KMS-11 (cell line): Measurements from ENCODE around the gene PRKCH.

Source experiments
- H2AFZ ChIP-seq: fragments of 200-600 bp; sonication (generic); 2 replicates; pipeline ENCODE4 v1.6.1; 2016; ENCODE audit warnings: antibody characterized with exemption, mixed run types, low read depth
- H3K27ac ChIP-seq: fragments of 200-600 bp; sonication (generic); 2 replicates; pipeline ENCODE4 v1.6.1; 2016; ENCODE audit warnings: mild to moderate bottlenecking, mixed run types
- H3K27me3 ChIP-seq: fragments of 200-600 bp; sonication (generic); 2 replicates; pipeline ENCODE4 v1.6.1; 2017; ENCODE audit warnings: mild to moderate bottlenecking, low read depth, mixed run types, moderate library complexity; ENCODE audit not compliant: insufficient read depth
- H3K36me3 ChIP-seq: fragments of 200-600 bp; sonication (generic); 2 replicates; pipeline ENCODE4 v1.6.1; 2017; ENCODE audit warnings: mild to moderate bottlenecking, mixed run types; ENCODE audit not compliant: insufficient read depth
- H3K4me1 ChIP-seq: fragments of 200-600 bp; sonication (generic); 2 replicates; pipeline ENCODE4 v1.6.1; 2016; ENCODE audit warnings: mild to moderate bottlenecking, low read depth, mixed run types; ENCODE audit not compliant: poor library complexity, severe bottlenecking
- H3K4me2 ChIP-seq: fragments of 200-600 bp; sonication (generic); 2 replicates; pipeline ENCODE4 v1.7.0; 2016; ENCODE audit warnings: mild to moderate bottlenecking, mixed run types
- H3K4me3 ChIP-seq: fragments of 200-600 bp; sonication (generic); IDR thresholded peaks from 2 replicates; pipeline ENCODE4 v1.6.1; 2017; ENCODE audit warnings: low read depth, low read length, mixed read lengths; ENCODE audit not compliant: insufficient read depth
- H3K79me2 ChIP-seq: fragments of 200-600 bp; sonication (generic); 2 replicates; pipeline ENCODE4 v1.6.1; 2016; ENCODE audit warnings: low read depth, mixed run types; ENCODE audit not compliant: insufficient read depth
- H3K9ac ChIP-seq: fragments of 200-600 bp; sonication (generic); 2 replicates; pipeline ENCODE4 v1.6.1; 2016; ENCODE audit warnings: mild to moderate bottlenecking, mixed run types
- H4K20me1 ChIP-seq: fragments of 200-600 bp; sonication (generic); 2 replicates; pipeline ENCODE4 v1.6.1; 2016; ENCODE audit warnings: mild to moderate bottlenecking, mixed run types; ENCODE audit not compliant: insufficient read depth
- CTCF ChIP-seq: fragments of 200-600 bp; sonication (generic); conservative IDR thresholded peaks from 2 replicates; pipeline ENCODE4 v1.6.1; 2017; ENCODE audit warnings: low read depth, mild to moderate bottlenecking, antibody characterized with exemption, low read length, moderate library complexity, mixed read lengths

The PRKCH gene

DNA sequence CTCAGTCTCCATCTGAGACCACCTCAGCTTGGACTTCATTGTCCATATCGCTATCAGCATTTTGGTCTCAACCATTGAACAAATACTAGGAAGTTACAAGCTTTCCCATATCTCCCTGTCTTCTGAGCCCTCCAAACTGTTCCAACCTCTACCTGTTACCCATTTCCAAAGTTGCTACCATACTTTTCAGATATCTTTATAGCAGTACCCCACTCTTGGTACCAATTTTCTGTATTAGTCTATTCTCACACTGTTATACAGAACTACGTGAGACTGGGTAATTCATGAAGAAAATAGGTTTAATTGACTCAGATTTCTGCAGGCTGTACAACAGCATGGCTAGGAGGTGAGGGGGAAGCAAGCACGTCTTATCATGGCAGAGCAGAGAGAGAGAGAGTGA, 53.8 kb downstream of the PRKCH start:
- Histone ChIP-seq H3K36me3 (no peaks in the 10 kb centered on the region), H3K4me1 (no peaks in the 10 kb centered on the region), H3K4me2 (no peak overlapping the region), H3K27me3 (no peaks in the 10 kb centered on the region), H3K9ac (no peak overlapping the region), H4K20me1 (no peaks in the 10 kb centered on the region), H2AFZ (no peak overlapping the region), H3K4me3 (no peak overlapping the region), H3K27ac (no peak overlapping the region), H3K79me2 (no peaks in the 10 kb centered on the region)
- no peak for TF ChIP-seq CTCF

DNA sequence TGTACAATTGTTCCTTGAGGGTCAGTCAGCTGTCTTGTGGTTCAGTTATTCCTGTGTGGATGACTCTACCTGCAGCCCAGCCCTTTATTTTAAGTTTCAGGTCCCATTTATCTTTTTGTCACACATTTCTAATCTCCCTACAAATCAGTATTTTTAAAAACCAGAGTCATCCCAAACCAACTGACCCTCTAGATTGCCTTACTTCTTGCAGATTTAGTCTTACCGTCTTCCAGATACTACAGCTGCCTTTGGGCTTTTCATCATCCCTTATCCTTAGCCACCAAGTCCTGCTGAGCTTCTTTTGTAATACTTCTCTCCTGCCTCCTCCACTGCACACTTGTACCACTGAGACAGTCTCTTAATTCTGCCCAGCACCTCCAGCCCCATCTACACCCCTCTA, 54.9 kb downstream of the PRKCH start:
- H3K4me2 ChIP-seq = no peak overlapping the region
- H3K9ac ChIP-seq = no peak overlapping the region
- no peak overlapping the region for H3K4me3 ChIP-seq
- no peak overlapping the region for H3K27ac ChIP-seq
- no peaks in the 10 kb centered on the region for H3K79me2 ChIP-seq
- H4K20me1 ChIP-seq = no peaks in the 10 kb centered on the region
- no peaks in the 10 kb centered on the region for H3K36me3 ChIP-seq
- H3K27me3 ChIP-seq = no peaks in the 10 kb centered on the region
- H2AFZ ChIP-seq = no peak overlapping the region
- TF ChIP-seq CTCF = no peak
- no peaks in the 10 kb centered on the region for H3K4me1 ChIP-seq

DNA sequence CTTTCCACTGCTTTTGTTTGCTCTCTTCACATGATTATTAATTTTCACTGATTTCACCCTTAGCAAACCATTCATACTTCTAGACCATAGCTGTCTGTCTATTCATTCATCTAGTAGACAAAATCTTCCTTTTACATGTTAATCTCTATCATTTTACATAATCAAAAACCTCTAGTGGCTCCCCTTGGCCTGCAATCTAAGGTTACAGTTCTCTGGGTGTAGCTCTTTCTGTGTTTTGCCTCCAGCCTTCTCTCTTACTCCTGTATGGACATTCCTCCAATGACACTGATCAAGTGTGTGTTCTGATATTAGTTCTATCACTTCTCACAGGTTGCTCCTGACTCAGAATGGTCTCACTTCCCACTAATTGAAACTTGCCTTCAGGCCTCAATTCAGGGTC, 56.4 kb downstream of the PRKCH start:
- Histone ChIP-seq H3K9ac (no peak overlapping the region), H3K27ac (no peak overlapping the region), H4K20me1 (no peaks in the 10 kb centered on the region), H3K4me1 (no peaks in the 10 kb centered on the region), H3K27me3 (no peaks in the 10 kb centered on the region), H3K36me3 (no peaks in the 10 kb centered on the region), H3K4me3 (no peak overlapping the region), H2AFZ (no peak overlapping the region), H3K4me2 (no peak overlapping the region), H3K79me2 (no peaks in the 10 kb centered on the region)
- no peak for TF ChIP-seq CTCF

GRCh38 chr14:61379639-61380184, 58.3 kb downstream of the PRKCH start:
- Histone ChIP-seq H3K36me3 (no peaks in the 10 kb centered on the region), H3K4me3 (no peak overlapping the region), H3K27me3 (no peaks in the 10 kb centered on the region), H3K27ac (no peak overlapping the region), H3K4me1 (no peaks in the 10 kb centered on the region), H4K20me1 (no peaks in the 10 kb centered on the region), H2AFZ (no peak overlapping the region), H3K79me2 (no peaks in the 10 kb centered on the region), H3K9ac (no peak overlapping the region), H3K4me2 (no peak overlapping the region)
- no peak for TF ChIP-seq CTCF

- Histone ChIP-seq H3K27ac (no peak overlapping the region), H3K79me2 (no peaks in the 10 kb centered on the region), H4K20me1 (no peaks in the 10 kb centered on the region), H3K36me3 (no peaks in the 10 kb centered on the region), H3K4me2 (no peak overlapping the region), H3K4me3 (no peak overlapping the region), H2AFZ (no peak overlapping the region), H3K27me3 (no peaks in the 10 kb centered on the region), H3K4me1 (no peaks in the 10 kb centered on the region), H3K9ac (no peak overlapping the region)
- TF ChIP-seq CTCF = no peak
Observed at GRCh38 chr14:61380984-61381383, 59.6 kb downstream of the PRKCH start.
